Coronary artery (tissue), 2 donors: Measurements from ENCODE around the gene KRT40.
"Not testable (repeated sequence)": the region's sequence is repeated elsewhere in the genome, so short reads cannot be mapped to it uniquely, and the experiment has no call there.

Experiments
- DNase-seq: peaks from one replicate; pipeline ENCODE4 v3.0.0-alpha.2; 2017; ENCODE audit warnings: low spot score
- H3K27ac ChIP-seq, 2 donors: fragments of 200-600 bp; sonication (generic); one replicate each; pipeline ENCODE4 v1.5.1; 2016 to 2019
- H3K4me3 ChIP-seq: fragments of 200-600 bp; sonication (generic); 2 replicates; pipeline ENCODE4 v1.5.1; 2016; ENCODE audit warnings: mild to moderate bottlenecking, moderate library complexity
- CTCF ChIP-seq: fragments of 200-600 bp; sonication (generic); IDR thresholded peaks from one replicate; pipeline ENCODE4 v1.5.1; 2019; ENCODE audit warnings: antibody characterized with exemption

The KRT40 gene

DNA sequence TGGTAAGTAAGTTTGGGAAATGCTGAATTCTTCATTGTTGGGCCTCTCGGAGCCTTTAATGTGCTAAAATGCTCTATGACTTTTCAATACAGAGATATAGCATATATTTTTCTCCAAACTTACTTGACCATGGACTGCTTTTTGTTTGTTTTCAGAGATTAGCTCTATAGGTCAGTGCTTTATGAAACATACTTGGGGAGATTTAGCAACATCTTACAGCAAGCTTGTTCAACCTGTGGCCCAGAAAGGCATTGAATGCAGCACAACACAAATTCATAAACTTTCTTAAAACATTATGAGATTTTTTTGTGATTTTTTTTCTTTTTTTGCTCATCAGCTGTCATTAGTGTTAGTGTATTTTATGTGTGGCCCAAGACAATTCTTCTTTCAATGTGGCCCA, 25.8 kb upstream of the KRT40 start:
- H3K4me3 ChIP-seq: no peak overlapping the region
- TF ChIP-seq CTCF: no peak
- DNase-seq: no peak
- no peak overlapping the region for H3K27ac ChIP-seq

- no peak for DNase-seq
- Histone ChIP-seq H3K4me3 (no peak overlapping the region), H3K27ac (no peak overlapping the region)
- no peak for TF ChIP-seq CTCF
Observed at GRCh38 chr17:41009301-41009760, 25.2 kb upstream of the KRT40 start.

- Histone ChIP-seq H3K27ac (no peak within 1 kb of the TSS), H3K4me3 (no peak within 1 kb of the TSS)
- no peak for TF ChIP-seq CTCF
- no peak for DNase-seq
Observed at GRCh38 chr17:41008811-41009210, 24.7 kb upstream of the KRT40 start, which contains the start of gene KRTAP3-1. Gene KRTAP3-1, minus strand, starts transcription at chr17:41009128. Its CDS starts 54 bp downstream, at chr17:41009074.

DNA sequence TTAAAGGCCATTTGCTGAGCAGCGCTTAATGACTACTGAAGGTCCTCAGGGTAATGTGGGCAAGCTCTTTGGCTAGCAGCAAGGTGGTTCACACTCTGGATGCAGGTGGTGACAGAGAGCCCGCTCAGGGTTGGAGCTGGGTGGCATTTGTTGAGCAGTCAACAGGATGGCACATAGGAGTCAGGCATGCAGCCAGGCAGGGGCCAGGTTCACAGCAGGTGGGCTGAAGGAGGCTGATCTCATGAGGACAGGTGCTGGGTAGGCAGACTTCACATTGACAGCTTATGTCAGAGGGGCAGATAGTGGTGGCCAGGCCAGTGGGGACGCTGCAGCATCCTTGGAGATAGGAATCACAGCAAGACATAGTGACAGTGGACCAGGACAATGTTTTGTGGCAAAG, 20.3 kb upstream of the KRT40 start:
- DNase-seq: no peak
- no peak overlapping the region for H3K27ac ChIP-seq
- H3K4me3 ChIP-seq: no peak overlapping the region
- no peak for TF ChIP-seq CTCF

- DNase-seq: no peak
- Histone ChIP-seq H3K27ac (no peak overlapping the region), H3K4me3 (no peak overlapping the region)
- TF ChIP-seq CTCF: no peak
Observed at GRCh38 chr17:41003926-41004325, 19.8 kb upstream of the KRT40 start.

GRCh38 chr17:41002814-41003213, 18.7 kb upstream of the KRT40 start:
- no peak for DNase-seq
- no peak overlapping the region for H3K27ac ChIP-seq
- TF ChIP-seq CTCF: no peak
- no peak overlapping the region for H3K4me3 ChIP-seq

GRCh38 chr17:41001795-41002194, 17.7 kb upstream of the KRT40 start:
- Histone ChIP-seq H3K27ac (no peak overlapping the region), H3K4me3 (no peak overlapping the region)
- no peak for TF ChIP-seq CTCF
- DNase-seq: no peak

DNA sequence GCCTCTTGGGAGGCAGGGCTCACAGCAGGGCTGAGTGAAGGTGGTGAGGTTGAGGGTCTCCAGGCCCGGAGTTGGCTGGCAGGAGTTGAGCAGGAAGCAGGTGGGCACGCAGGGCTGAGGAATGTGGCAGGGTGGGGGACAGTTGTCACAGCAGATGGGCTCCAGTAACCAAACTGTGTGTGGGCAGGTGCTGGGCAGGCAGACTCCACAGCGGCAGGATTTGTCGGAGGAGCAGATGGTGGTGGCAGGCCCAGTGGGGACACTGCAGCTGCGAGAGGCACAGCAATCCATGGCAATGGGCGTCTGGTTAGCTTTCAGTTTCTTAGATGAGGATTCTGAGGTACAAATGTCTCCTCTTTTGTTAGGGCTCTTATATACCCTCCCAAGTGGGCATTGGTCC, 15.4 kb upstream of the KRT40 start, which contains the start of gene KRTAP3-2:
TSS of gene KRTAP3-2 (minus strand) at position 344 of the 400 bp plus-strand sequence. CDS start at position 291, 53 bp downstream.
- not testable (repeated sequence) for H3K27ac ChIP-seq, H3K4me3 ChIP-seq, DNase-seq
